ENCODE measurements around the gene BRINP3. TPM values are rescaled to one million over a fixed set of nuclear protein-coding genes. Genes with fewer than 3 reads are reported as not detected.

The BRINP3 gene
- total RNA-seq, 2 experiments from 2014 or later = not detected

DNA sequence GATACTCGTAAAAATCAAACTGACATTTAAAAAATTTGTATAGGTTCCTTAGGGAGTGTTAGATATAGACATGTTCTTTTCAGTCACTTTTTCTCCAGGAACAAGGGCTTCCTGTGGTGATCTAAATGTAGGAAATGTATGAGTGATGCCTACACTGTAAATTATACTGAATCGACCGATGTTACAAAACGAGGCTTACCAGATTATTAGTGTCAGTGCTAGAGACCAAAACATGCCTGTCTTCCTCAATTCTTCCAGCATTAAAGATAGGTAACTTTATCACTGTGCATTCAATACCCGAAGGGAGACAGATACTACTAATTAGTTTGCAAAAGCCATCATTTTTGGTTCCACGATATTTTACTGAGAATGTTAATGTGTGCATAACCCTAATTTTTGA is 86.1 kb downstream of the BRINP3 start:
- no peak for DNase-seq (ENCODE audit: low spot score)
- no peak overlapping the region for H3K4me3 ChIP-seq (ENCODE audit: low read depth, low read length, poor library complexity, severe bottlenecking)
- H3K36me3 ChIP-seq (ENCODE audit: insufficient read depth, low read length) = no peaks in the 10 kb centered on the region
- no peak overlapping the region for H2AFZ ChIP-seq (ENCODE audit: low read length)
- no peak overlapping the region for H3K4me2 ChIP-seq (ENCODE audit: low read length)
- TF ChIP-seq, protein P1, sequence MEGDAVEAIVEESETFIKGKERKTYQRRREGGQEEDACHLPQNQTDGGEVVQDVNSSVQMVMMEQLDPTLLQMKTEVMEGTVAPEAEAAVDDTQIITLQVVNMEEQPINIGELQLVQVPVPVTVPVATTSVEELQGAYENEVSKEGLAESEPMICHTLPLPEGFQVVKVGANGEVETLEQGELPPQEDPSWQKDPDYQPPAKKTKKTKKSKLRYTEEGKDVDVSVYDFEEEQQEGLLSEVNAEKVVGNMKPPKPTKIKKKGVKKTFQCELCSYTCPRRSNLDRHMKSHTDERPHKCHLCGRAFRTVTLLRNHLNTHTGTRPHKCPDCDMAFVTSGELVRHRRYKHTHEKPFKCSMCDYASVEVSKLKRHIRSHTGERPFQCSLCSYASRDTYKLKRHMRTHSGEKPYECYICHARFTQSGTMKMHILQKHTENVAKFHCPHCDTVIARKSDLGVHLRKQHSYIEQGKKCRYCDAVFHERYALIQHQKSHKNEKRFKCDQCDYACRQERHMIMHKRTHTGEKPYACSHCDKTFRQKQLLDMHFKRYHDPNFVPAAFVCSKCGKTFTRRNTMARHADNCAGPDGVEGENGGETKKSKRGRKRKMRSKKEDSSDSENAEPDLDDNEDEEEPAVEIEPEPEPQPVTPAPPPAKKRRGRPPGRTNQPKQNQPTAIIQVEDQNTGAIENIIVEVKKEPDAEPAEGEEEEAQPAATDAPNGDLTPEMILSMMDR (conservative IDR thresholded peaks at IDR 0.05; ENCODE audit: low read length) = no peak
- H3K9me2 ChIP-seq (ENCODE audit: insufficient read depth, low read length) = no peaks in the 10 kb centered on the region
- BruUV-seq (replicated peaks) = no TSS peak
- no peaks in the 10 kb centered on the region for H3K4me1 ChIP-seq (ENCODE audit: insufficient read depth, low read length, poor library complexity, severe bottlenecking)
- intact Hi-C loops (cut with micrococcal nuclease; ENCODE audit: unreplicated experiment) = no loop called here
- H3K27ac ChIP-seq (ENCODE audit: low read depth, low read length, poor library complexity, severe bottlenecking) = no peak overlapping the region
- ChIA-PET POLR2A (no interaction called here), CTCF (ENCODE audit: unreplicated experiment) (no interaction called here)
- H3K79me2 ChIP-seq (ENCODE audit: insufficient read depth, low read depth, low read length) = no peaks in the 10 kb centered on the region
- no peaks in the 10 kb centered on the region for H3K9me3 ChIP-seq (ENCODE audit: low read length)
- no peaks in the 10 kb centered on the region for H4K20me1 ChIP-seq (ENCODE audit: insufficient read depth, low read length)

DNA sequence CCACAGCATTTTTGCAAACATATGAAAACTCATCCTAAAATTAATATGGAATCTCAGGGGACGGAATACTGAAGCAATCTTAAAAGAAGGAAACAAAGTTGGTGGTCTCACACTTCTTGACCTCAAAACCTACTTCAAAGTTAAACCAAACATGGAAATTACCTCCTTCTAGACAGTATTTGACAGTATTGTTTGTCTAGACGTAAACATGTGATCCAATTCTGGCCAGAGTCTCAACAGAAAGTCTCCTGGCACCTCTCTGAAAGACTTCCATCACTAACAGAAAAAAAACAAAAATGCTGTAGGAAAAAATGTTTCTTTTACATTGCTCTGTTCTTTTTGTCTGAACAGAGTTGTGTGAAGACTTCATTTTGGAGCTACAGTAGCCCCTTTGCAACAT is 99.7 kb downstream of the BRINP3 start:
- Histone ChIP-seq H3K4me3 (ENCODE audit: low read depth, low read length, poor library complexity, severe bottlenecking) (no peak overlapping the region), H3K9me2 (ENCODE audit: insufficient read depth, low read length) (no peaks in the 10 kb centered on the region), H3K36me3 (ENCODE audit: insufficient read depth, low read length) (no peaks in the 10 kb centered on the region), H3K79me2 (ENCODE audit: insufficient read depth, low read depth, low read length) (no peaks in the 10 kb centered on the region), H3K27ac (ENCODE audit: low read depth, low read length, poor library complexity, severe bottlenecking) (no peak overlapping the region), H3K4me2 (ENCODE audit: low read length) (no peak overlapping the region), H2AFZ (ENCODE audit: low read length) (no peak overlapping the region), H3K9me3 (ENCODE audit: low read length) (no peaks in the 10 kb centered on the region), H4K20me1 (ENCODE audit: insufficient read depth, low read length) (no peaks in the 10 kb centered on the region), H3K4me1 (ENCODE audit: insufficient read depth, low read length, poor library complexity, severe bottlenecking) (peaks cover 25% of the 10 kb centered on the region)
- ChIA-PET CTCF (ENCODE audit: unreplicated experiment) (no interaction called here), POLR2A (no interaction called here)
- TF ChIP-seq EZH2phosphoT487 (IDR thresholded peaks at IDR 0.05; ENCODE audit: borderline replicate concordance, low read depth, low read length) = no peak
- TF ChIP-seq, protein P1 (conservative IDR thresholded peaks at IDR 0.05; ENCODE audit: low read length) = no peak
- BruUV-seq (replicated peaks) = no TSS peak
- DNase-seq (ENCODE audit: low spot score) = no peak
- intact Hi-C loops (cut with micrococcal nuclease; ENCODE audit: unreplicated experiment) = no loop called here

GRCh38 chr1:190377294-190377693 is 100.4 kb downstream of the BRINP3 start:
- no peaks in the 10 kb centered on the region for H3K9me3 ChIP-seq (ENCODE audit: low read length)
- H3K79me2 ChIP-seq (ENCODE audit: insufficient read depth, low read depth, low read length) = no peaks in the 10 kb centered on the region
- H3K9me2 ChIP-seq (ENCODE audit: insufficient read depth, low read length) = no peaks in the 10 kb centered on the region
- H3K4me1 ChIP-seq (ENCODE audit: insufficient read depth, low read length, poor library complexity, severe bottlenecking) = peaks cover 25% of the 10 kb centered on the region
- peak overlapping the region; percentile 60 for H3K4me2 ChIP-seq (ENCODE audit: low read length)
- no peak overlapping the region for H3K27ac ChIP-seq (ENCODE audit: low read depth, low read length, poor library complexity, severe bottlenecking)
- CTCF ChIA-PET (ENCODE audit: unreplicated experiment) = no interaction called here
- H3K4me3 ChIP-seq (ENCODE audit: low read depth, low read length, poor library complexity, severe bottlenecking) = no peak overlapping the region
- no peaks in the 10 kb centered on the region for H3K36me3 ChIP-seq (ENCODE audit: insufficient read depth, low read length)
- intact Hi-C loops (cut with micrococcal nuclease; ENCODE audit: unreplicated experiment) = no loop called here
- DNase-seq (ENCODE audit: low spot score) = peak; percentile 17
- H4K20me1 ChIP-seq (ENCODE audit: insufficient read depth, low read length) = no peaks in the 10 kb centered on the region
- TF ChIP-seq EZH2phosphoT487 (IDR thresholded peaks at IDR 0.05; ENCODE audit: borderline replicate concordance, low read depth, low read length) = no peak
- TF ChIP-seq, protein P1 (conservative IDR thresholded peaks at IDR 0.05; ENCODE audit: low read length) = no peak
- H2AFZ ChIP-seq (ENCODE audit: low read length) = no peak overlapping the region
- POLR2A ChIA-PET = no interaction called here
- no TSS peak for BruUV-seq (replicated peaks)

Data from OCI-LY7 (cell line).